Activated T-helper 1 cell treated with anti-CD3 and anti-CD28 coated beads, Interleukin-12 subunit alpha, Interleukin-12 subunit beta, Interleukin-2, Interleukin-4 antibody, amounts not matched to agents 30 ng/mL and 10 ng/mL and 1 ng/mL, durations not matched to agents 14 hours and 24 hours and 36 hours (primary cell): ENCODE results near the gene OR4K14. TPM values are rescaled to one million over a fixed set of nuclear protein-coding genes. Genes with fewer than 3 reads are reported as not detected.

Source experiments
- DNase-seq: peaks from one replicate; pipeline ENCODE4 v3.0.0; 2021; ENCODE audit warnings: low spot score
- H3K27ac Mint-ChIP-seq: one replicate; pipeline ENCODE4 v1.8.0; 2021; ENCODE audit warnings: mild to moderate bottlenecking, mixed read lengths
- H3K27me3 Mint-ChIP-seq: one replicate; pipeline ENCODE4 v1.8.0; 2022; ENCODE audit warnings: mild to moderate bottlenecking, moderate library complexity, mixed read lengths; ENCODE audit not compliant: insufficient read depth
- H3K36me3 Mint-ChIP-seq: one replicate; pipeline ENCODE4 v1.8.0; 2021; ENCODE audit warnings: low read depth, mixed read lengths
- H3K4me1 Mint-ChIP-seq: one replicate; pipeline ENCODE4 v1.8.0; 2021; ENCODE audit warnings: low read depth, mixed read lengths
- H3K4me3 Mint-ChIP-seq: one replicate; pipeline ENCODE4 v1.8.0; 2021; ENCODE audit warnings: mild to moderate bottlenecking, moderate library complexity, mixed read lengths
- H3K9me3 Mint-ChIP-seq: one replicate; pipeline ENCODE4 v1.8.0; 2021; ENCODE audit warnings: mixed read lengths
- intact Hi-C: fragments of 100-400 bp; cut with micrococcal nuclease; formaldehyde crosslinking; loops from one replicate; pipeline ENCODE4 v1.15.1; 2024
- total RNA-seq: library from RNA; stranded (reverse); gene quantifications from 2 replicates; pipeline ENCODE4 v1.2.3, GENCODE V29; 2022

The OR4K14 gene
- total RNA-seq = not detected in 2 replicates

- DNase-seq = no peak
- Mint-ChIP-seq H3K36me3 (no peaks in the 10 kb centered on the region), H3K4me1 (no peaks in the 10 kb centered on the region), H3K9me3 (no peaks in the 10 kb centered on the region), H3K27me3 (no peaks in the 10 kb centered on the region), H3K27ac (no peak within 1 kb of the TSS), H3K4me3 (no peak within 1 kb of the TSS)
- intact Hi-C loops = no loop called here
Measured at GRCh38 chr14:20019257-20019865, at the start of gene OR4K14. Gene OR4K14, minus strand, starts transcription at chr14:20019307. Its CDS starts 4,114 bp downstream, at chr14:20015193.

- no peak within 1 kb of the TSS for H3K27ac Mint-ChIP-seq
- H3K36me3 Mint-ChIP-seq = no peaks in the 10 kb centered on the region
- H3K9me3 Mint-ChIP-seq = no peaks in the 10 kb centered on the region
- H3K4me3 Mint-ChIP-seq = no peak within 1 kb of the TSS
- no peaks in the 10 kb centered on the region for H3K4me1 Mint-ChIP-seq
- DNase-seq = no peak
- intact Hi-C loops = no loop called here
- no peaks in the 10 kb centered on the region for H3K27me3 Mint-ChIP-seq
Measured at GRCh38 chr14:20059745-20060144, 40.6 kb upstream of the OR4K14 start, which contains the start of gene OR4L1. Gene OR4L1, plus strand, starts transcription at chr14:20060045. Its CDS starts 0 bp downstream, at chr14:20060045.

GRCh38 chr14:20048202-20048601 lies 29.1 kb upstream of the OR4K14 start:
- Mint-ChIP-seq H3K4me1 (no peaks in the 10 kb centered on the region), H3K27me3 (peaks cover 2% of the 10 kb centered on the region), H3K36me3 (no peaks in the 10 kb centered on the region), H3K27ac (no peak overlapping the region), H3K4me3 (no peak overlapping the region), H3K9me3 (peaks cover 8% of the 10 kb centered on the region)
- intact Hi-C loops = no loop called here
- no peak for DNase-seq

GRCh38 chr14:20044243-20044642 lies 25.1 kb upstream of the OR4K14 start:
- Mint-ChIP-seq H3K9me3 (peaks cover 8% of the 10 kb centered on the region), H3K4me3 (no peak overlapping the region), H3K36me3 (no peaks in the 10 kb centered on the region), H3K27me3 (peaks cover 2% of the 10 kb centered on the region), H3K27ac (no peak overlapping the region), H3K4me1 (no peaks in the 10 kb centered on the region)
- no peak for DNase-seq
- intact Hi-C loops = no loop called here

- Mint-ChIP-seq H3K9me3 (peaks cover 4% of the 10 kb centered on the region), H3K27ac (no peak within 1 kb of the TSS)
Measured at GRCh38 chr14:20035938-20036337, 16.8 kb upstream of the OR4K14 start, which contains the start of gene OR4K13. Gene OR4K13, minus strand, starts transcription at chr14:20036038. Its CDS starts 1,280 bp downstream, at chr14:20034758.

GRCh38 chr14:20035449-20035848 lies 16.3 kb upstream of the OR4K14 start:
- H3K36me3 Mint-ChIP-seq = no peaks in the 10 kb centered on the region
- peaks cover 4% of the 10 kb centered on the region for H3K9me3 Mint-ChIP-seq
- no peak overlapping the region for H3K4me3 Mint-ChIP-seq
- peaks cover 1% of the 10 kb centered on the region for H3K27me3 Mint-ChIP-seq
- H3K4me1 Mint-ChIP-seq = no peaks in the 10 kb centered on the region
- intact Hi-C loops = no loop called here
- no peak for DNase-seq
- no peak overlapping the region for H3K27ac Mint-ChIP-seq

More at GRCh38 chr14:20035938-20036337, 16.8 kb upstream of the OR4K14 start, which contains the start of gene OR4K13:
- Mint-ChIP-seq H3K4me3 (no peak within 1 kb of the TSS), H3K4me1 (no peaks in the 10 kb centered on the region), H3K27me3 (peaks cover 1% of the 10 kb centered on the region), H3K36me3 (no peaks in the 10 kb centered on the region)
- DNase-seq = no peak
- intact Hi-C loops = no loop called here

- no peaks in the 10 kb centered on the region for H3K36me3 Mint-ChIP-seq
- DNase-seq = no peak
- H3K27me3 Mint-ChIP-seq = peaks cover 1% of the 10 kb centered on the region
- no peak overlapping the region for H3K4me3 Mint-ChIP-seq
- H3K4me1 Mint-ChIP-seq = no peaks in the 10 kb centered on the region
- intact Hi-C loops = no loop called here
- no peaks in the 10 kb centered on the region for H3K9me3 Mint-ChIP-seq
- no peak overlapping the region for H3K27ac Mint-ChIP-seq
Measured at GRCh38 chr14:20031058-20031457, 12.0 kb upstream of the OR4K14 start.

- no peak overlapping the region for H3K4me3 Mint-ChIP-seq
- H3K27ac Mint-ChIP-seq = no peak overlapping the region
- H3K4me1 Mint-ChIP-seq = no peaks in the 10 kb centered on the region
- intact Hi-C loops = no loop called here
- no peaks in the 10 kb centered on the region for H3K36me3 Mint-ChIP-seq
- peaks cover 1% of the 10 kb centered on the region for H3K27me3 Mint-ChIP-seq
- DNase-seq = no peak
- H3K9me3 Mint-ChIP-seq = peaks cover 12% of the 10 kb centered on the region
Measured at GRCh38 chr14:20008156-20008555, 11.0 kb downstream of the OR4K14 start.

- DNase-seq = no peak
- H3K27ac Mint-ChIP-seq = no peak overlapping the region
- no peaks in the 10 kb centered on the region for H3K27me3 Mint-ChIP-seq
- H3K4me3 Mint-ChIP-seq = no peak overlapping the region
- intact Hi-C loops = no loop called here
- H3K36me3 Mint-ChIP-seq = no peaks in the 10 kb centered on the region
- H3K9me3 Mint-ChIP-seq = peaks cover 7% of the 10 kb centered on the region
- no peaks in the 10 kb centered on the region for H3K4me1 Mint-ChIP-seq
Measured at GRCh38 chr14:20002319-20002718, 16.8 kb downstream of the OR4K14 start.

- intact Hi-C loops = no loop called here
- Mint-ChIP-seq H3K4me1 (no peaks in the 10 kb centered on the region), H3K36me3 (no peaks in the 10 kb centered on the region), H3K9me3 (peaks cover 7% of the 10 kb centered on the region), H3K4me3 (no peak within 1 kb of the TSS), H3K27ac (no peak within 1 kb of the TSS), H3K27me3 (no peaks in the 10 kb centered on the region)
- DNase-seq = no peak
Measured at GRCh38 chr14:20001863-20002262, 17.2 kb downstream of the OR4K14 start, which contains the start of gene OR4Q2. Gene OR4Q2, plus strand, starts transcription at chr14:20002163.

- H3K27ac Mint-ChIP-seq = no peak overlapping the region
- no peak for DNase-seq
- intact Hi-C loops = no loop called here
- no peaks in the 10 kb centered on the region for H3K4me1 Mint-ChIP-seq
- H3K4me3 Mint-ChIP-seq = no peak overlapping the region
- H3K36me3 Mint-ChIP-seq = no peaks in the 10 kb centered on the region
- peaks cover 11% of the 10 kb centered on the region for H3K9me3 Mint-ChIP-seq
- H3K27me3 Mint-ChIP-seq = peaks cover 3% of the 10 kb centered on the region
Measured at GRCh38 chr14:19993438-19993837, 25.7 kb downstream of the OR4K14 start.

GRCh38 chr14:19975291-19975690 lies 43.8 kb downstream of the OR4K14 start, which contains the start of gene OR4K15:
Gene OR4K15, plus strand, starts transcription at chr14:19975591. Its CDS starts 0 bp downstream, at chr14:19975591.
- no peak within 1 kb of the TSS for H3K27ac Mint-ChIP-seq
- peaks cover 3% of the 10 kb centered on the region for H3K27me3 Mint-ChIP-seq
- H3K36me3 Mint-ChIP-seq = no peaks in the 10 kb centered on the region
- peaks cover 11% of the 10 kb centered on the region for H3K4me1 Mint-ChIP-seq
- H3K4me3 Mint-ChIP-seq = peak within 1 kb of the TSS; percentile 17
- no peak for DNase-seq
- intact Hi-C loops = no loop called here
- peaks cover 2% of the 10 kb centered on the region for H3K9me3 Mint-ChIP-seq

- Mint-ChIP-seq H3K27me3 (peaks cover 4% of the 10 kb centered on the region), H3K27ac (no peak overlapping the region), H3K36me3 (no peaks in the 10 kb centered on the region), H3K4me3 (peak overlapping the region; percentile 17), H3K4me1 (peaks cover 11% of the 10 kb centered on the region), H3K9me3 (no peaks in the 10 kb centered on the region)
- intact Hi-C loops = no loop called here
- peak; percentile 11 for DNase-seq
Measured at GRCh38 chr14:19974844-19975243, 44.3 kb downstream of the OR4K14 start.
